WTC11 (cell line): ENCODE data around the gene NEDD4L.

Source experiments
- E2F5 ChIP-seq: sonication (generic); formaldehyde crosslinking; IDR thresholded peaks from 2 replicates; pipeline ENCODE4 v1.8.1; 2022; ENCODE audit warnings: mild to moderate bottlenecking, moderate library complexity, missing genetic modification reagents
- MAX ChIP-seq: sonication (generic); formaldehyde crosslinking; IDR thresholded peaks from 2 replicates; pipeline ENCODE4 v1.8.0; 2022; ENCODE audit warnings: mild to moderate bottlenecking, missing genetic modification reagents
- MXD4 ChIP-seq: fragments of 250-450 bp; sonication (Bioruptor Pico); IDR thresholded peaks from 2 replicates; pipeline ENCODE4 v1.8.0; 2021; ENCODE audit warnings: mild to moderate bottlenecking, moderate library complexity, borderline replicate concordance
- MYBL2 ChIP-seq: sonication (generic); formaldehyde crosslinking; IDR thresholded peaks from 2 replicates; pipeline ENCODE4 v1.8.1; 2023; ENCODE audit warnings: mild to moderate bottlenecking, moderate library complexity, missing genetic modification reagents
- NR3C1 ChIP-seq: sonication (generic); formaldehyde crosslinking; conservative IDR thresholded peaks from 2 replicates; pipeline ENCODE4 v1.8.1; 2023; ENCODE audit warnings: low read depth, mild to moderate bottlenecking, missing genetic modification reagents
- TEAD4 ChIP-seq: sonication (generic); formaldehyde crosslinking; IDR thresholded peaks from 2 replicates; pipeline ENCODE4 v1.8.0; 2022; ENCODE audit warnings: mild to moderate bottlenecking, missing genetic modification reagents
- ZBTB43 ChIP-seq: sonication (generic); formaldehyde crosslinking; IDR thresholded peaks from 2 replicates; pipeline ENCODE4 v1.8.1; 2023; ENCODE audit warnings: mild to moderate bottlenecking, missing genetic modification reagents
- TF ChIP-seq, protein P1 (sequence below): fragments of 200-600 bp; IDR thresholded peaks from 2 replicates; pipeline ENCODE4 v1.8.0; 2022; ENCODE audit warnings: antibody characterized with exemption
- TF ChIP-seq, protein P2 (sequence below): sonication (generic); formaldehyde crosslinking; conservative IDR thresholded peaks from 2 replicates; pipeline ENCODE4 v1.8.1; 2022; ENCODE audit warnings: mild to moderate bottlenecking, missing genetic modification reagents
- TF ChIP-seq, protein P3 (sequence below): sonication (generic); formaldehyde crosslinking; IDR thresholded peaks from 2 replicates; pipeline ENCODE4 v1.8.1; 2023; ENCODE audit warnings: mild to moderate bottlenecking, missing genetic modification reagents, borderline replicate concordance
- TF ChIP-seq, protein P4 (sequence below): sonication (generic); formaldehyde crosslinking; IDR thresholded peaks from 2 replicates; pipeline ENCODE4 v1.8.1; 2022; ENCODE audit warnings: low read depth, missing genetic modification reagents, borderline replicate concordance
- TF ChIP-seq, protein P5 (sequence below): sonication (generic); formaldehyde crosslinking; IDR thresholded peaks from 2 replicates; pipeline ENCODE4 v1.8.0; 2022; ENCODE audit warnings: mild to moderate bottlenecking, missing genetic modification reagents
- TF ChIP-seq, protein P6 (sequence below): sonication (generic); formaldehyde crosslinking; IDR thresholded peaks from 2 replicates; pipeline ENCODE4 v1.8.0; 2023; ENCODE audit warnings: mild to moderate bottlenecking, missing genetic modification reagents

GRCh38 chr18:58005885-58006523 lies 38.0 kb upstream of the NEDD4L start:
- TF ChIP-seq, protein P1, sequence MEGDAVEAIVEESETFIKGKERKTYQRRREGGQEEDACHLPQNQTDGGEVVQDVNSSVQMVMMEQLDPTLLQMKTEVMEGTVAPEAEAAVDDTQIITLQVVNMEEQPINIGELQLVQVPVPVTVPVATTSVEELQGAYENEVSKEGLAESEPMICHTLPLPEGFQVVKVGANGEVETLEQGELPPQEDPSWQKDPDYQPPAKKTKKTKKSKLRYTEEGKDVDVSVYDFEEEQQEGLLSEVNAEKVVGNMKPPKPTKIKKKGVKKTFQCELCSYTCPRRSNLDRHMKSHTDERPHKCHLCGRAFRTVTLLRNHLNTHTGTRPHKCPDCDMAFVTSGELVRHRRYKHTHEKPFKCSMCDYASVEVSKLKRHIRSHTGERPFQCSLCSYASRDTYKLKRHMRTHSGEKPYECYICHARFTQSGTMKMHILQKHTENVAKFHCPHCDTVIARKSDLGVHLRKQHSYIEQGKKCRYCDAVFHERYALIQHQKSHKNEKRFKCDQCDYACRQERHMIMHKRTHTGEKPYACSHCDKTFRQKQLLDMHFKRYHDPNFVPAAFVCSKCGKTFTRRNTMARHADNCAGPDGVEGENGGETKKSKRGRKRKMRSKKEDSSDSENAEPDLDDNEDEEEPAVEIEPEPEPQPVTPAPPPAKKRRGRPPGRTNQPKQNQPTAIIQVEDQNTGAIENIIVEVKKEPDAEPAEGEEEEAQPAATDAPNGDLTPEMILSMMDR: no peak
- TF ChIP-seq, protein P2, sequence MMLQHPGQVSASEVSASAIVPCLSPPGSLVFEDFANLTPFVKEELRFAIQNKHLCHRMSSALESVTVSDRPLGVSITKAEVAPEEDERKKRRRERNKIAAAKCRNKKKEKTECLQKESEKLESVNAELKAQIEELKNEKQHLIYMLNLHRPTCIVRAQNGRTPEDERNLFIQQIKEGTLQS (CRISPR knock-in tag): no peak
- TF ChIP-seq, protein P3, sequence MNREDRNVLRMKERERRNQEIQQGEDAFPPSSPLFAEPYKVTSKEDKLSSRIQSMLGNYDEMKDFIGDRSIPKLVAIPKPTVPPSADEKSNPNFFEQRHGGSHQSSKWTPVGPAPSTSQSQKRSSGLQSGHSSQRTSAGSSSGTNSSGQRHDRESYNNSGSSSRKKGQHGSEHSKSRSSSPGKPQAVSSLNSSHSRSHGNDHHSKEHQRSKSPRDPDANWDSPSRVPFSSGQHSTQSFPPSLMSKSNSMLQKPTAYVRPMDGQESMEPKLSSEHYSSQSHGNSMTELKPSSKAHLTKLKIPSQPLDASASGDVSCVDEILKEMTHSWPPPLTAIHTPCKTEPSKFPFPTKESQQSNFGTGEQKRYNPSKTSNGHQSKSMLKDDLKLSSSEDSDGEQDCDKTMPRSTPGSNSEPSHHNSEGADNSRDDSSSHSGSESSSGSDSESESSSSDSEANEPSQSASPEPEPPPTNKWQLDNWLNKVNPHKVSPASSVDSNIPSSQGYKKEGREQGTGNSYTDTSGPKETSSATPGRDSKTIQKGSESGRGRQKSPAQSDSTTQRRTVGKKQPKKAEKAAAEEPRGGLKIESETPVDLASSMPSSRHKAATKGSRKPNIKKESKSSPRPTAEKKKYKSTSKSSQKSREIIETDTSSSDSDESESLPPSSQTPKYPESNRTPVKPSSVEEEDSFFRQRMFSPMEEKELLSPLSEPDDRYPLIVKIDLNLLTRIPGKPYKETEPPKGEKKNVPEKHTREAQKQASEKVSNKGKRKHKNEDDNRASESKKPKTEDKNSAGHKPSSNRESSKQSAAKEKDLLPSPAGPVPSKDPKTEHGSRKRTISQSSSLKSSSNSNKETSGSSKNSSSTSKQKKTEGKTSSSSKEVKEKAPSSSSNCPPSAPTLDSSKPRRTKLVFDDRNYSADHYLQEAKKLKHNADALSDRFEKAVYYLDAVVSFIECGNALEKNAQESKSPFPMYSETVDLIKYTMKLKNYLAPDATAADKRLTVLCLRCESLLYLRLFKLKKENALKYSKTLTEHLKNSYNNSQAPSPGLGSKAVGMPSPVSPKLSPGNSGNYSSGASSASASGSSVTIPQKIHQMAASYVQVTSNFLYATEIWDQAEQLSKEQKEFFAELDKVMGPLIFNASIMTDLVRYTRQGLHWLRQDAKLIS (CRISPR knock-in tag): no peak
- TF ChIP-seq MAX (CRISPR knock-in tag) (no peak), E2F5 (CRISPR knock-in tag) (no peak), MYBL2 (CRISPR knock-in tag) (no peak), NR3C1 (CRISPR knock-in tag) (no peak), MXD4 (CRISPR knock-in tag) (no peak), TEAD4 (CRISPR knock-in tag) (no peak), ZBTB43 (no peak)
- TF ChIP-seq, protein P4, sequence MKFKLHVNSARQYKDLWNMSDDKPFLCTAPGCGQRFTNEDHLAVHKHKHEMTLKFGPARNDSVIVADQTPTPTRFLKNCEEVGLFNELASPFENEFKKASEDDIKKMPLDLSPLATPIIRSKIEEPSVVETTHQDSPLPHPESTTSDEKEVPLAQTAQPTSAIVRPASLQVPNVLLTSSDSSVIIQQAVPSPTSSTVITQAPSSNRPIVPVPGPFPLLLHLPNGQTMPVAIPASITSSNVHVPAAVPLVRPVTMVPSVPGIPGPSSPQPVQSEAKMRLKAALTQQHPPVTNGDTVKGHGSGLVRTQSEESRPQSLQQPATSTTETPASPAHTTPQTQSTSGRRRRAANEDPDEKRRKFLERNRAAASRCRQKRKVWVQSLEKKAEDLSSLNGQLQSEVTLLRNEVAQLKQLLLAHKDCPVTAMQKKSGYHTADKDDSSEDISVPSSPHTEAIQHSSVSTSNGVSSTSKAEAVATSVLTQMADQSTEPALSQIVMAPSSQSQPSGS (CRISPR knock-in tag): no peak
- TF ChIP-seq, protein P5, sequence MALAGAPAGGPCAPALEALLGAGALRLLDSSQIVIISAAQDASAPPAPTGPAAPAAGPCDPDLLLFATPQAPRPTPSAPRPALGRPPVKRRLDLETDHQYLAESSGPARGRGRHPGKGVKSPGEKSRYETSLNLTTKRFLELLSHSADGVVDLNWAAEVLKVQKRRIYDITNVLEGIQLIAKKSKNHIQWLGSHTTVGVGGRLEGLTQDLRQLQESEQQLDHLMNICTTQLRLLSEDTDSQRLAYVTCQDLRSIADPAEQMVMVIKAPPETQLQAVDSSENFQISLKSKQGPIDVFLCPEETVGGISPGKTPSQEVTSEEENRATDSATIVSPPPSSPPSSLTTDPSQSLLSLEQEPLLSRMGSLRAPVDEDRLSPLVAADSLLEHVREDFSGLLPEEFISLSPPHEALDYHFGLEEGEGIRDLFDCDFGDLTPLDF (CRISPR knock-in tag): no peak
- TF ChIP-seq, protein P6, sequence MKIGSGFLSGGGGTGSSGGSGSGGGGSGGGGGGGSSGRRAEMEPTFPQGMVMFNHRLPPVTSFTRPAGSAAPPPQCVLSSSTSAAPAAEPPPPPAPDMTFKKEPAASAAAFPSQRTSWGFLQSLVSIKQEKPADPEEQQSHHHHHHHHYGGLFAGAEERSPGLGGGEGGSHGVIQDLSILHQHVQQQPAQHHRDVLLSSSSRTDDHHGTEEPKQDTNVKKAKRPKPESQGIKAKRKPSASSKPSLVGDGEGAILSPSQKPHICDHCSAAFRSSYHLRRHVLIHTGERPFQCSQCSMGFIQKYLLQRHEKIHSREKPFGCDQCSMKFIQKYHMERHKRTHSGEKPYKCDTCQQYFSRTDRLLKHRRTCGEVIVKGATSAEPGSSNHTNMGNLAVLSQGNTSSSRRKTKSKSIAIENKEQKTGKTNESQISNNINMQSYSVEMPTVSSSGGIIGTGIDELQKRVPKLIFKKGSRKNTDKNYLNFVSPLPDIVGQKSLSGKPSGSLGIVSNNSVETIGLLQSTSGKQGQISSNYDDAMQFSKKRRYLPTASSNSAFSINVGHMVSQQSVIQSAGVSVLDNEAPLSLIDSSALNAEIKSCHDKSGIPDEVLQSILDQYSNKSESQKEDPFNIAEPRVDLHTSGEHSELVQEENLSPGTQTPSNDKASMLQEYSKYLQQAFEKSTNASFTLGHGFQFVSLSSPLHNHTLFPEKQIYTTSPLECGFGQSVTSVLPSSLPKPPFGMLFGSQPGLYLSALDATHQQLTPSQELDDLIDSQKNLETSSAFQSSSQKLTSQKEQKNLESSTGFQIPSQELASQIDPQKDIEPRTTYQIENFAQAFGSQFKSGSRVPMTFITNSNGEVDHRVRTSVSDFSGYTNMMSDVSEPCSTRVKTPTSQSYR (CRISPR knock-in tag): no peak
